Neuron (in vitro differentiated cells): ENCODE measurements around the gene TRIAP1.

ENCODE experiments used
- H2AFZ ChIP-seq: one replicate; pipeline ENCODE4 v1.6.1; 2013; ENCODE audit warnings: low read depth, mild to moderate bottlenecking, inconsistent platforms, low read length, moderate library complexity
- H3K27me3 ChIP-seq: one replicate; pipeline ENCODE4 v1.6.1; 2013; ENCODE audit warnings: low read length; ENCODE audit not compliant: insufficient read depth
- H3K36me3 ChIP-seq: one replicate; pipeline ENCODE4 v1.6.1; 2013; ENCODE audit warnings: low read length; ENCODE audit not compliant: insufficient read depth
- H3K4me1 ChIP-seq: one replicate; pipeline ENCODE4 v1.6.1; 2013; ENCODE audit warnings: low read length; ENCODE audit not compliant: insufficient read depth
- H3K4me3 ChIP-seq: 2 replicates; pipeline ENCODE4 v1.5.1; 2013; ENCODE audit warnings: mild to moderate bottlenecking, low read length, moderate library complexity
- H3K9me3 ChIP-seq: one replicate; pipeline ENCODE4 v1.6.1; 2013; ENCODE audit warnings: low read length

Gene TRIAP1

GRCh38 chr12:120408771-120409170, 37.4 kb downstream of the TRIAP1 start:
- no peaks in the 10 kb centered on the region for H3K9me3 ChIP-seq
- H3K36me3 ChIP-seq: no peaks in the 10 kb centered on the region
- no peaks in the 10 kb centered on the region for H3K27me3 ChIP-seq
- H3K4me1 ChIP-seq: peaks cover 11% of the 10 kb centered on the region
- H2AFZ ChIP-seq: no peak overlapping the region
- H3K4me3 ChIP-seq: no peak overlapping the region

GRCh38 chr12:120406553-120406952, 39.6 kb downstream of the TRIAP1 start:
- no peaks in the 10 kb centered on the region for H3K36me3 ChIP-seq
- no peaks in the 10 kb centered on the region for H3K9me3 ChIP-seq
- no peak overlapping the region for H3K4me3 ChIP-seq
- H3K27me3 ChIP-seq: no peaks in the 10 kb centered on the region
- peaks cover 19% of the 10 kb centered on the region for H3K4me1 ChIP-seq
- no peak overlapping the region for H2AFZ ChIP-seq

- peaks cover 23% of the 10 kb centered on the region for H3K4me1 ChIP-seq
- H2AFZ ChIP-seq: no peak overlapping the region
- no peaks in the 10 kb centered on the region for H3K27me3 ChIP-seq
- no peaks in the 10 kb centered on the region for H3K9me3 ChIP-seq
- H3K4me3 ChIP-seq: no peak overlapping the region
- no peaks in the 10 kb centered on the region for H3K36me3 ChIP-seq
Measured at GRCh38 chr12:120406069-120406468, 40.1 kb downstream of the TRIAP1 start.

GRCh38 chr12:120404271-120404670, 41.9 kb downstream of the TRIAP1 start:
- H2AFZ ChIP-seq: no peak overlapping the region
- H3K4me1 ChIP-seq: peaks cover 25% of the 10 kb centered on the region
- H3K9me3 ChIP-seq: no peaks in the 10 kb centered on the region
- H3K4me3 ChIP-seq: no peak overlapping the region
- H3K36me3 ChIP-seq: no peaks in the 10 kb centered on the region
- H3K27me3 ChIP-seq: no peaks in the 10 kb centered on the region

GRCh38 chr12:120403869-120404268, 42.3 kb downstream of the TRIAP1 start:
- no peaks in the 10 kb centered on the region for H3K27me3 ChIP-seq
- no peak overlapping the region for H3K4me3 ChIP-seq
- H2AFZ ChIP-seq: no peak overlapping the region
- peaks cover 28% of the 10 kb centered on the region for H3K4me1 ChIP-seq
- H3K9me3 ChIP-seq: no peaks in the 10 kb centered on the region
- no peaks in the 10 kb centered on the region for H3K36me3 ChIP-seq

- Histone ChIP-seq H3K4me3 (peak overlapping the region; percentile 22), H3K36me3 (no peaks in the 10 kb centered on the region), H3K9me3 (no peaks in the 10 kb centered on the region), H3K4me1 (peaks cover 43% of the 10 kb centered on the region), H2AFZ (peak overlapping the region; percentile 2), H3K27me3 (no peaks in the 10 kb centered on the region)
Measured at GRCh38 chr12:120402217-120402616, 44.0 kb downstream of the TRIAP1 start.

GRCh38 chr12:120399531-120399930, 46.7 kb downstream of the TRIAP1 start:
- Histone ChIP-seq H3K36me3 (no peaks in the 10 kb centered on the region), H2AFZ (no peak overlapping the region), H3K4me1 (peaks cover 54% of the 10 kb centered on the region), H3K9me3 (no peaks in the 10 kb centered on the region), H3K4me3 (no peak overlapping the region), H3K27me3 (no peaks in the 10 kb centered on the region)

- no peak overlapping the region for H2AFZ ChIP-seq
- H3K27me3 ChIP-seq: no peaks in the 10 kb centered on the region
- H3K4me1 ChIP-seq: peaks cover 65% of the 10 kb centered on the region
- no peak overlapping the region for H3K4me3 ChIP-seq
- H3K9me3 ChIP-seq: no peaks in the 10 kb centered on the region
- H3K36me3 ChIP-seq: no peaks in the 10 kb centered on the region
Measured at GRCh38 chr12:120397824-120398540, 48.2 kb downstream of the TRIAP1 start.

GRCh38 chr12:120394483-120395367, 51.5 kb downstream of the TRIAP1 start:
- H3K4me1 ChIP-seq: peaks cover 59% of the 10 kb centered on the region
- H3K9me3 ChIP-seq: no peaks in the 10 kb centered on the region
- H3K4me3 ChIP-seq: no peak overlapping the region
- H3K27me3 ChIP-seq: no peaks in the 10 kb centered on the region
- H3K36me3 ChIP-seq: no peaks in the 10 kb centered on the region
- peak overlapping the region; percentile 7 for H2AFZ ChIP-seq
